Stimulated activated CD4-positive, alpha-beta T cell treated with anti-CD3 and anti-CD28 coated beads, TNF-alpha, amount 100 ng/mL, for 48 hours (primary cell): ENCODE results near the gene ALPG.
"Not testable (repeated sequence)": the region's sequence is repeated elsewhere in the genome, so short reads cannot be mapped to it uniquely, and the experiment has no call there.

Experiments used
- DNase-seq, 3 donors: peaks; one replicate each; pipeline ENCODE4 v3.0.0-alpha.2; 2020; ENCODE audit warnings: low read depth in 3 of 3

The ALPG gene

GRCh38 chr2:232406556-232407310 is at the start of gene ALPG:
Gene ALPG, plus strand, starts transcription at chr2:232406844. Its CDS starts 51 bp downstream, at chr2:232406895.
- no peak for DNase-seq

GRCh38 chr2:232361646-232362045 is 45.0 kb upstream of the ALPG start:
- DNase-seq, result no peak

- DNase-seq, result no peak
Measured at GRCh38 chr2:232362174-232362900, 44.3 kb upstream of the ALPG start.

GRCh38 chr2:232363064-232363783 is 43.4 kb upstream of the ALPG start:
- not testable (repeated sequence) for DNase-seq

DNA sequence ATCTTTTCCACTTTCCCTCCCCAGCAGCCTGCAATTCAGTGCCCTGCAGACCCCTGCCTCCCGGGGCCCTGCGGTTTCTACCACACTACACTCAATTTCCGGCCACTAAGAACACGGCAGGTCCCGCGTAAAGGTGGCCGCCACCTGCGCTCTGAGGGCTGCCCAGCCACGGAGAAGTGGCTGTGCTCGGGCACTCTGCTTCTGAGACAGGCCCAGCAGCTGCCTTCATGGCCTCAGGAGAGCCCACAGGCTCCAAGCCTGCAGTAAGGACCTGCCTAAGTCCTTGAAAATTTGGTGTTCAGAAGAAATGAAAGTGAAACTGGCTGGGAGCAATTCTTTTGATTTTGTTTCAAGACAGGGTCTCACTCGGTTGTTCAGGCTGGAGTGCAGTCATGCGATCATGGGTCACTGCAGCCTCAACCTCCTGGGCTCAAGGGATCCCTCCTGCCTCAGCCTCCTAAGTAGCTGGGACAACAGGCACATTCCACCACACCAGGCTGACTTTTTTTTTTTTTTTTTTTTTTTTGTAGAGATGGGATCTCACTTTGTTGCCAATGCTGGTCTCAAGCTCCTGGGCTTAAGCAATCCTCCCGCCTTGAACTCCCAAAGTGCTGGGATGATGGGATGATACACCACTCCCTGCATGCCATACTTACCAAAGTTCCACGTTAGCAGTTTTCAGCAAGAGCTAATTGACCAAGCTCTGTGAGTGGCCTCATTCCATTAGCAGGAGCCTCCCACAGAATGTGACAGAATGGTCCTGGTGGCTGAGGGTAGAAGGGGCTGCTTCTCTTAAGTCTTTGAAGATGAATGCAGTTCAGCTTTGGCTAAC is 42.6 kb upstream of the ALPG start:
- DNase-seq, result no peak

DNA sequence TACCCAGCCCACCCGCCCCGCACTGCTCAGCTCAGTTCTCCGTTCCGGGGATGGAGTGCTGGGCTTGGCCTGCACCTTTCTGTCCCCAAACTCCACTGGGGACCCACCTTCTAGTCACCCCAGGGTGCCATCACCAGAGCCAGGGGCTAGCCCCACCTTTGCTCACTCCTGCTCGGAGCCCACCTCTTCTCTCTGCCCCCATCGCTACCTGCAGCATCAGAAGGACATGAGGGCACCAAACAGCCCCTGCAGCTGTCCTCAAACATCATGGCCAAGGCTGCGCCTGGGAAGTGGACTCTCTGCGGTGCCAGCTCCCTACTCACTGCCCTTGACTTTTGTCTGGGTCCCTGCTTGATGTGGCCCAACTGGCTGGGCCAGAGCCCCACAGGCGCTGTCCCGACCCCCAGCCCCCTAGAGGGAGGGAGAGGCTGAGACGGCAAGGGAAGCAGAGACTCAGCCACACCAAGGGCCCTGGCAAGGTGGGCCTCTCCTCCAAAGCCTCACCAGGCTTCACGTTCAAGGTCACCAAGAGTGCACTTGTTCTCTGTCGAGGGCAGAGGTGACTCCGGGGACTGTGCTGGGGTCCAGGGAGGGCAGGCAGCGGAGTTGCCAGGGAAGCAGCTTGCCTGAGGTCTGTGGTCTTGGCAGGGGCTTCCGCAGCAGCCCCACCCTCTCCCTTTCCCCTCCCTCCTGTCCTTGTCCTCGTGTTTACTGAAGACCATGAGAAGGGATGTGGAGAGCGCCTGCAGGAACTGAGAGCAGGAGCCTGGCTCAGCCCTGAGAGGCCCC is 41.6 kb upstream of the ALPG start:
- DNase-seq, result not testable (repeated sequence)

- no peak for DNase-seq
Measured at GRCh38 chr2:232365621-232366321, 40.9 kb upstream of the ALPG start.

- DNase-seq, result not testable (repeated sequence)
Measured at GRCh38 chr2:232366461-232366860, 40.2 kb upstream of the ALPG start.

GRCh38 chr2:232367016-232367415 is 39.6 kb upstream of the ALPG start:
- DNase-seq, result no peak

- DNase-seq, result no peak
Measured at GRCh38 chr2:232367591-232368233, 38.9 kb upstream of the ALPG start.

DNA sequence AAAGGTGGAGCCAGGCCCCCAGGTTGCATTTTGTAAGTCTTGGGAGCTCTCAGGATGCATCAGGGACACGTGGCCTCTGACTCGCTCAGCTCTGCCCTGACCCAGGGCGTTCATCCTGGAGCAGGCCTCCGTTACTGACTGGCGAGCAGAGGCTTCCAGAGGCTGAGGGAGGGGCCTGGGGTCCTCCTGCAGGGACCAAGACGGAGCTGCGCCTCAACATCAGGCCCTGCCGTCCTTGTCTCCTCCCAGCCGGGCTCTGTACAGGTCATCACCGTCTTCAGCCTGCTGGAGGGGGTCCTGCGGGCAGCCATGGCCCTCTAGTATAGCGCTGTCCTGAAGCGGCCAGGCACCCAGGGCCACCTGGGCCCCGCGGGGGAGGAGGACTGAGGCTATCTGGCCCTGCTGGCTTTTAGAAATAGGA is 38.3 kb upstream of the ALPG start:
- no peak for DNase-seq

- DNase-seq, result no peak
Measured at GRCh38 chr2:232369126-232369951, 37.3 kb upstream of the ALPG start.

GRCh38 chr2:232370007-232370406 is 36.6 kb upstream of the ALPG start:
- not testable (repeated sequence) for DNase-seq

DNA sequence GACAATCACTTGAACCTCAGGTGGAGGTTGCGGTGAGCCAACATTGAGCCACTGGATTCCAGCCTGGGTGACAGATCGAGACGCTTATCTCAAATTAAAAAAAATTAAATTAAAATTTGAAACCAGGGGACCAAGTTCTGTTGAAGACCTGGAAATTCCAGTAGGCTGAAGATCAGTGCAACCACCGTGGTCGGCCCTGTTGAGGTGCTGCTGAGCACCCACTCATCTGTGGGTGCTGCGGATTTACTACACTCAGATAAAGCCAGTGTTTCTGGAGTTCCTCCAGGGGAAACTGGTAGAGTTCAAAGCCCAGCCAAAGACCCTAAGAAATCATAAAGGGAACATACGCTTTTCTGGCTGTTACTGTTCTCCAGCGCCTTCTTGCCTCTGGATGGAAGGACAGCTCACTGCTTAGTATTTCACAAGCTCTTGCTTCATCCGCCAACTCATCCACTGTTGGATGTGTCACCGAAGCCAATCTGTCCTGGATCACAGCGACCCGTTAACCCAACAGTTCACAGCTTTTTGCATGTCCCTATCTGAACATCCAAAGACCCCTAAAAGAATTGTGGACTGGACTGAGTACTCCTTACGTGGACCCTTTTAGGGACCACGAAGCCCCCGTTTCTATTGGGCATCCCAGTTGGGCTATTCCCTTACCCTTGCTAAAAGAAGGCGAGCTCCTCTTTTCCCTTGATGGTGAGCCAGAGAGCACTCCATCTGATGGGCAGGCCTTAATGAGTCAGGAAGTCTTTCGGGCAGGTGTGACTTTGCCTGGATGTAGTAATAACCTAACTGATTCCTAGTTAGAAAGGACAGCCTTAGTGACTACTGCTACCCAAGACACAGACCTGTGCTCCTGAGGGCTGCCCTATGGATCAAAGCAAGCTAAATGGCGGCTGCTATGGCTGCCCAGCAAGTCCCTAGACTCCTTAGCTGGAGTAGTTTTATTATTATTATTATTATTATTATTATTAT is 34.1 kb upstream of the ALPG start:
- no peak for DNase-seq

DNA sequence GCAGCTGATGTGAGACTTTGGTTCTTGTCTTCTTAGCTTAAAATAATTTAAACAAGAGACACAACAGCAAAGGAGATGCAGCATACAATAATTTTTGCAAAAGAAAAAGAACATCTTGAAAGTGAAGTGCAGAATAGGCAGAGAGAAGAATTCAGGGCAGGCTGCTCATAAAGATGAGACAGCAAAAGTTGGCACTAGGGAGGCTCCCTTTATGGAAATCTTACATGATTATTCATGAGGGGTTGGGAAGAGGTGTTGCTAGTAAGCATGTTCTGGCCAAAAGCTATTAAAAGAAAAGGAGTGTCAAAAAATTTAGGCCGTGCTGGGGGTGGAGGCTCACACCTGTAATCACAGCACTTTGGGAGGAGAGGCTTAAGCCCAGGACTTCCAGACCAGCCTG is 32.3 kb upstream of the ALPG start:
- DNase-seq, result no peak

DNA sequence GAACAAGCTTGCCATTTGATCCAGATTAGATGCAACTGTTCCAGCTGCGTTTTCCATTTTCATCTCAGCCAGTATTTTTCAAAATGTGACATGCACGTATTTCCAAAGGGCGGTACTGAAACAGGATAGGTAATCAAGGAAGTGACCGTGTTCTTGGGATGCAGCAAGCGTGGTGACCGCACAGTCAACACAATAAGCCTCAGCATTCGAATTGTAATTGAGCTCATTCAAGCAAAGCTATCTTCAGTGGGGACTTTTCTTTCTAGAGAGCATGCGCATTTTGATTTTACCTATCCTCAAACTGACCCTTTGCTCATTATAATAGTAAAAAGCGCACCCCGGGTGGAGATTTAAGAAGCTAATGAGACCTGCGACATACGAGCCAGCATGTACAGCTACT is 31.5 kb upstream of the ALPG start:
- no peak for DNase-seq

DNA sequence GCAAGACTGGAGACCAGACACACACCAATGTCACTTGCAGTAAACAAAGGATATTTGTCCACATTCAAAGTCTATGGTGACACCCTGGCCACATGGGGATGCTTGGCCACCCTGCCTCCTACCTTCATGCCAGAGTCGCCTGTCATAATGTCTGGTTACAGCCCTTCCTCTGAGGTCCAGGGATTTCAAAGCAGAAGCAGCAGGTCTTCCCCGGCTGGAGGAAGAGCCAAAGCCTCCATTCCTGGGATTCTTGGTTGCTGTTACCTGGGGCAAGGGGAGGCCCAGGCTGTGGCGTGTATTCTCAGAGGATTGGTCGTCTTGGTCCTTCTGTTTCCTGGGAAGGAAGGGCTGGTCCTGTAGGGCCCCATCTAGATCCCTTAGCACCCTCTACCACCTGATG is 30.4 kb upstream of the ALPG start:
- DNase-seq, result no peak

- DNase-seq, result no peak
Measured at GRCh38 chr2:232376713-232377112, 29.9 kb upstream of the ALPG start.
